KMS-11 (cell line): ENCODE measurements around the gene TMEM176B.

Source experiments
- H2AFZ ChIP-seq: fragments of 200-600 bp; sonication (generic); 2 replicates; pipeline ENCODE4 v1.6.1; 2016; ENCODE audit warnings: antibody characterized with exemption, mixed run types, low read depth
- H3K27ac ChIP-seq: fragments of 200-600 bp; sonication (generic); 2 replicates; pipeline ENCODE4 v1.6.1; 2016; ENCODE audit warnings: mild to moderate bottlenecking, mixed run types
- H3K27me3 ChIP-seq: fragments of 200-600 bp; sonication (generic); 2 replicates; pipeline ENCODE4 v1.6.1; 2017; ENCODE audit warnings: mild to moderate bottlenecking, low read depth, mixed run types, moderate library complexity; ENCODE audit not compliant: insufficient read depth
- H3K36me3 ChIP-seq: fragments of 200-600 bp; sonication (generic); 2 replicates; pipeline ENCODE4 v1.6.1; 2017; ENCODE audit warnings: mild to moderate bottlenecking, mixed run types; ENCODE audit not compliant: insufficient read depth
- H3K4me1 ChIP-seq: fragments of 200-600 bp; sonication (generic); 2 replicates; pipeline ENCODE4 v1.6.1; 2016; ENCODE audit warnings: mild to moderate bottlenecking, low read depth, mixed run types; ENCODE audit not compliant: poor library complexity, severe bottlenecking
- H3K4me2 ChIP-seq: fragments of 200-600 bp; sonication (generic); 2 replicates; pipeline ENCODE4 v1.7.0; 2016; ENCODE audit warnings: mild to moderate bottlenecking, mixed run types
- H3K4me3 ChIP-seq: fragments of 200-600 bp; sonication (generic); IDR thresholded peaks from 2 replicates; pipeline ENCODE4 v1.6.1; 2017; ENCODE audit warnings: low read depth, low read length, mixed read lengths; ENCODE audit not compliant: insufficient read depth
- H3K79me2 ChIP-seq: fragments of 200-600 bp; sonication (generic); 2 replicates; pipeline ENCODE4 v1.6.1; 2016; ENCODE audit warnings: low read depth, mixed run types; ENCODE audit not compliant: insufficient read depth
- H3K9ac ChIP-seq: fragments of 200-600 bp; sonication (generic); 2 replicates; pipeline ENCODE4 v1.6.1; 2016; ENCODE audit warnings: mild to moderate bottlenecking, mixed run types
- H4K20me1 ChIP-seq: fragments of 200-600 bp; sonication (generic); 2 replicates; pipeline ENCODE4 v1.6.1; 2016; ENCODE audit warnings: mild to moderate bottlenecking, mixed run types; ENCODE audit not compliant: insufficient read depth
- TF ChIP-seq, protein P1 (sequence below): fragments of 200-600 bp; sonication (generic); conservative IDR thresholded peaks from 2 replicates; pipeline ENCODE4 v1.6.1; 2017; ENCODE audit warnings: low read depth, mild to moderate bottlenecking, antibody characterized with exemption, low read length, moderate library complexity, mixed read lengths

Gene TMEM176B

DNA sequence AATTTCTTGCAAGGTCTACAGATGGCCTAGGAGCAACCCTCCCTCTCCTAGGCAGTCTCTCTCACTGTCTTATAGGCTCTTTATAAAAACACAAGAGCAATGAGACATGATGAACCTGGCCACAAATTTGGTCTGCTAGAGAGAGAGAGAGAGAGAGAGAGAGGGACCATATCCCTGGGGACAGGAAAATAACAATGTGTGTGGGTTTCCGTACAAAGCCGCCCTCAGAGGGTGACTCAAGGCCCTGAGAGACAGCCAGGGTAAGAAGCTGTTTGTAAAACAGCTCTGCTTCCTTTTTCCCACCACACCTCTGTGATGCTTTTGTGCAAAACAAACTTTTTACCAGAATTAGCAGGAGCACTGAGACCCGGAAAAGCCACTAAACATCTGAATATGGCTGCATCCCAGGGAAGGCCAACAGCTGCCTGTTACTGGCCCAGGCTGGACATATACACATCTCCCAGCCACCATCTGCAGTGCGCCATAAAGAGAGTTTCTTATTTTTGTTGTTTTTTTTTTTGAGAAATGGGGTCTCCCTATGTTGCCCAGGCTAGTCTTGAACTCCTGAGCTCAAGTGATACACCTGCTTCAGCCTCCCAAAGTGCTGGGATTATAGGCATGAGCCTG is 44.6 kb downstream of the TMEM176B start:
- H3K4me1 ChIP-seq, result no peaks in the 10 kb centered on the region
- no peak overlapping the region for H3K27ac ChIP-seq
- no peaks in the 10 kb centered on the region for H3K27me3 ChIP-seq
- H3K9ac ChIP-seq, result no peak overlapping the region
- H4K20me1 ChIP-seq, result no peaks in the 10 kb centered on the region; the same call in 1 of the 2 replicates
- H2AFZ ChIP-seq, result no peak overlapping the region
- no peaks in the 10 kb centered on the region for H3K79me2 ChIP-seq
- no peak overlapping the region for H3K4me2 ChIP-seq
- H3K4me3 ChIP-seq, result no peak overlapping the region
- no peaks in the 10 kb centered on the region for H3K36me3 ChIP-seq
- TF ChIP-seq, protein P1, sequence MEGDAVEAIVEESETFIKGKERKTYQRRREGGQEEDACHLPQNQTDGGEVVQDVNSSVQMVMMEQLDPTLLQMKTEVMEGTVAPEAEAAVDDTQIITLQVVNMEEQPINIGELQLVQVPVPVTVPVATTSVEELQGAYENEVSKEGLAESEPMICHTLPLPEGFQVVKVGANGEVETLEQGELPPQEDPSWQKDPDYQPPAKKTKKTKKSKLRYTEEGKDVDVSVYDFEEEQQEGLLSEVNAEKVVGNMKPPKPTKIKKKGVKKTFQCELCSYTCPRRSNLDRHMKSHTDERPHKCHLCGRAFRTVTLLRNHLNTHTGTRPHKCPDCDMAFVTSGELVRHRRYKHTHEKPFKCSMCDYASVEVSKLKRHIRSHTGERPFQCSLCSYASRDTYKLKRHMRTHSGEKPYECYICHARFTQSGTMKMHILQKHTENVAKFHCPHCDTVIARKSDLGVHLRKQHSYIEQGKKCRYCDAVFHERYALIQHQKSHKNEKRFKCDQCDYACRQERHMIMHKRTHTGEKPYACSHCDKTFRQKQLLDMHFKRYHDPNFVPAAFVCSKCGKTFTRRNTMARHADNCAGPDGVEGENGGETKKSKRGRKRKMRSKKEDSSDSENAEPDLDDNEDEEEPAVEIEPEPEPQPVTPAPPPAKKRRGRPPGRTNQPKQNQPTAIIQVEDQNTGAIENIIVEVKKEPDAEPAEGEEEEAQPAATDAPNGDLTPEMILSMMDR, result no peak

DNA sequence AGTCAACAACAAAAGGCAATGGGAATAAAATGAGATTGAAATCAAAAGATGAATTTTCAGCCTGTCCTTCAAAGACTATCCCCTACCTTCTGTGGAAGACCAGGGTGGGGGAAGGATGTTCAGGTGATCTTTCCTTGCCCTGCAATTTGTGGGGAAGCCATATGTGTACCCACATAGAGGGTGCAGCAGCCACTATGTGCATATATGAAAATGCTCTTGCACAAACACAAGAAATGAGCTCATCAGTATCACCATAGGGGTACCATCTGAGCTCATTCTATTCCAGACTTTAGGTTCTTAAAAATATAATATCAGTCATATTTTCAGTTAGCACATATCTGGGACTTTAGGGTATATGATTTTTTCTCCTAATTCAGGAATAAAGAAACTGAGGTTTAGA is 45.2 kb downstream of the TMEM176B start:
- Histone ChIP-seq H3K4me3 (no peak overlapping the region), H3K79me2 (no peaks in the 10 kb centered on the region), H3K27me3 (no peaks in the 10 kb centered on the region), H2AFZ (no peak overlapping the region), H3K27ac (no peak overlapping the region), H4K20me1 (no peaks in the 10 kb centered on the region; the same call in 1 of the 2 replicates), H3K36me3 (no peaks in the 10 kb centered on the region), H3K4me2 (no peak overlapping the region), H3K4me1 (no peaks in the 10 kb centered on the region), H3K9ac (no peak overlapping the region)
- TF ChIP-seq, protein P1, result no peak

DNA sequence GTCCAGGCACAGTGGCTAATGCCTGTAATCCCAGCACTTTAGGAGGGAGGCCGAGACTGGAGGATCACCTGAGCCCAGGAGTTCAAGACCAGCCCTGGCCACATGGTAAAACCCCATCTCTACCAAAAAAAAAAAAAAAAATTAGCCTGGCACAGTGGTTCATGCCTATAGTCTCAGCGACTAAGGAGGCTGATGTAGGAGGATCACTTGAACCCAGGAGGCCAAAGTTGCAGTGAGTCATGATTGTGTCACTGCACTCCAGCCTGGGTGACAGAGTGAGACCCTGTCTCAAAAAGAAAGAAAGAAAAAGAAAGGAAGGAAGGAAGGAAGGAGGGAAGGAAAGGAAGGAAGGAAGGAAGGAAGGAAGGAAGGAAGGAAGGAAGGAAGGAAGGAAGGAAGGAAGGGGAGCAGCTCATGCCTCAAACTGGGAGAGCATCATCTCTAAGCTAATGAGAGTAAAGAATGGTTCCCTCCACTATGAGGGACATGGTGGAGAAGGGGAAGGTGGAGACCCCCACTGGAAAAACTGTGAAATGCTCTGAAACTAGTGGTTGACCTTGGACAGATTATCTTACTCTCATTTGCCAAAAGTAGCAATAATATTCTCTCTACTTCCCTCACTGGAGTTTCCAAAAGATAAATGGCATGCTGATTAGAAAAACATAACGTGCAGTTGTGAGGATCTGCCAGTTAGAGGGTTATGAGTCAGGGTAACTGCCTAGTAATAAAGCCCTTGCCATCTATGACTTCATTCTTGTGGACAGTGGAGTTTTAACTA is 46.1 kb downstream of the TMEM176B start:
- no peak overlapping the region for H3K9ac ChIP-seq
- H3K36me3 ChIP-seq, result no peaks in the 10 kb centered on the region
- no peaks in the 10 kb centered on the region for H3K27me3 ChIP-seq
- no peak overlapping the region for H2AFZ ChIP-seq
- H3K4me2 ChIP-seq, result no peak overlapping the region
- H4K20me1 ChIP-seq, result no peaks in the 10 kb centered on the region
- no peaks in the 10 kb centered on the region for H3K79me2 ChIP-seq
- H3K4me1 ChIP-seq, result no peaks in the 10 kb centered on the region
- no peak overlapping the region for H3K27ac ChIP-seq
- TF ChIP-seq, protein P1, result peak; percentile 45; the same call in 1 of the 2 replicates
- H3K4me3 ChIP-seq, result no peak overlapping the region

DNA sequence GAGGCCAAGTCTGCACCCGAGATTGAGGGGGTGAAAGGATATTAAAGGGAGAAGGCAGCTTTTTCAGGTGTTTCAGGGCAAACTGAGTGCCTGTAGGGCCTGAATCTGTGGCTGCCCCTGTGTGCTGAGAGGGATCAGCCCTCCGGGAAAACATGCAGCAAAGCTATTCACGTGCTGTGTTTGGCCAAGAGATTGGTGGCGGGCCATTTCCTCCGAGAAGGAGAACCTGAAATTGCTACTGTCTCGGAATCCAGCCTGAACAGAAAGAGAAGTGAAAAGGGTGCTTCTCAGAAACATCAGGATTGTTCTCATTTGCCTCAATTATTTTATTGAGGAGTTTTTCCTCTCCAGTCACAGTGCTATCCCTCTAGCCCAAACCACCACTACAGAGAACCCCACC is 46.9 kb downstream of the TMEM176B start:
- Histone ChIP-seq H3K27me3 (no peaks in the 10 kb centered on the region), H3K4me2 (no peak overlapping the region), H3K4me3 (no peak overlapping the region), H3K9ac (no peak overlapping the region), H3K4me1 (no peaks in the 10 kb centered on the region), H3K36me3 (no peaks in the 10 kb centered on the region), H2AFZ (no peak overlapping the region), H3K79me2 (no peaks in the 10 kb centered on the region), H3K27ac (no peak overlapping the region), H4K20me1 (no peaks in the 10 kb centered on the region)
- TF ChIP-seq, protein P1, result no peak
